MM.1S (cell line): Measurements from ENCODE around the gene XPNPEP1.

Experiments used
- DNase-seq: peaks from one replicate; pipeline ENCODE4 v3.0.0-alpha.2; 2015
- H2AFZ ChIP-seq: fragments of 300-600 bp; sonication (generic); 2 replicates; pipeline ENCODE4 v1.6.0; 2016; ENCODE audit warnings: antibody characterized with exemption, low read length
- H3F3A ChIP-seq: fragments of 300-600 bp; sonication (generic); 2 replicates; pipeline ENCODE4 v1.6.1; 2016; ENCODE audit warnings: mild to moderate bottlenecking, antibody characterized with exemption, low read length, moderate library complexity, mixed read lengths; ENCODE audit not compliant: insufficient read depth
- H3K27ac ChIP-seq: fragments of 300-600 bp; sonication (generic); 2 replicates; pipeline ENCODE4 v1.5.1; 2016; ENCODE audit warnings: mild to moderate bottlenecking, low read length
- H3K27me3 ChIP-seq: fragments of 300-600 bp; sonication (generic); replicated peaks from 2 replicates; pipeline ENCODE4 v1.6.0; 2016; ENCODE audit warnings: low read length; ENCODE audit not compliant: insufficient read depth
- H3K36me3 ChIP-seq: fragments of 300-600 bp; sonication (generic); replicated peaks from 2 replicates; pipeline ENCODE4 v1.6.1; 2016; ENCODE audit warnings: mild to moderate bottlenecking, low read length, mixed read lengths; ENCODE audit not compliant: insufficient read depth
- H3K4me1 ChIP-seq: fragments of 300-600 bp; sonication (generic); 2 replicates; pipeline ENCODE4 v1.6.1; 2016; ENCODE audit warnings: low read length, mixed read lengths
- H3K4me2 ChIP-seq: fragments of 300-600 bp; sonication (generic); 2 replicates; pipeline ENCODE4 v1.6.0; 2016; ENCODE audit warnings: low read depth, low read length
- H3K4me3 ChIP-seq: fragments of 300-600 bp; sonication (generic); 2 replicates; pipeline ENCODE4 v1.5.1; 2016; ENCODE audit warnings: low read length, mixed read lengths
- H3K79me2 ChIP-seq: fragments of 300-600 bp; sonication (generic); 2 replicates; pipeline ENCODE4 v1.6.1; 2016; ENCODE audit warnings: mixed run types, low read length, mixed read lengths
- H3K9ac ChIP-seq: fragments of 300-600 bp; sonication (generic); 2 replicates; pipeline ENCODE4 v1.6.1; 2016; ENCODE audit warnings: low read length, mixed read lengths
- H3K9me2 ChIP-seq: fragments of 300-600 bp; sonication (generic); replicated peaks from 2 replicates; pipeline ENCODE4 v1.6.1; 2016; ENCODE audit warnings: mild to moderate bottlenecking, low read length, mixed read lengths; ENCODE audit not compliant: insufficient read depth
- H3K9me3 ChIP-seq: fragments of 300-600 bp; sonication (generic); replicated peaks from 2 replicates; pipeline ENCODE4 v1.6.1; 2016; ENCODE audit warnings: mild to moderate bottlenecking, low read length, mixed read lengths; ENCODE audit not compliant: insufficient read depth
- H4K20me1 ChIP-seq: fragments of 300-600 bp; sonication (generic); 2 replicates; pipeline ENCODE4 v1.6.1; 2016; ENCODE audit warnings: mild to moderate bottlenecking, low read length, moderate library complexity, mixed read lengths; ENCODE audit not compliant: insufficient read depth
- EZH2 ChIP-seq: fragments of 300-600 bp; sonication (generic); optimal IDR thresholded peaks from 2 replicates; pipeline ENCODE3; 2017; ENCODE audit warnings: low read depth, mild to moderate bottlenecking, antibody characterized with exemption, low read length, mixed read lengths
- EZH2phosphoT487 ChIP-seq: fragments of 300-600 bp; sonication (generic); IDR thresholded peaks from 2 replicates; pipeline ENCODE4 v1.6.1; 2018; ENCODE audit warnings: antibody characterized with exemption, low read length
- TF ChIP-seq, protein P1 (sequence below): fragments of 300-600 bp; sonication (generic); IDR thresholded peaks from 2 replicates; pipeline ENCODE4 v1.5.1; 2016; ENCODE audit warnings: antibody characterized with exemption, low read length, mixed read lengths

The XPNPEP1 gene

GRCh38 chr10:109939315-109939961, 16.1 kb upstream of the XPNPEP1 start:
- H3K4me2 ChIP-seq, result no peak overlapping the region
- TF ChIP-seq EZH2 (no peak), EZH2phosphoT487 (no peak)
- TF ChIP-seq, protein P1, sequence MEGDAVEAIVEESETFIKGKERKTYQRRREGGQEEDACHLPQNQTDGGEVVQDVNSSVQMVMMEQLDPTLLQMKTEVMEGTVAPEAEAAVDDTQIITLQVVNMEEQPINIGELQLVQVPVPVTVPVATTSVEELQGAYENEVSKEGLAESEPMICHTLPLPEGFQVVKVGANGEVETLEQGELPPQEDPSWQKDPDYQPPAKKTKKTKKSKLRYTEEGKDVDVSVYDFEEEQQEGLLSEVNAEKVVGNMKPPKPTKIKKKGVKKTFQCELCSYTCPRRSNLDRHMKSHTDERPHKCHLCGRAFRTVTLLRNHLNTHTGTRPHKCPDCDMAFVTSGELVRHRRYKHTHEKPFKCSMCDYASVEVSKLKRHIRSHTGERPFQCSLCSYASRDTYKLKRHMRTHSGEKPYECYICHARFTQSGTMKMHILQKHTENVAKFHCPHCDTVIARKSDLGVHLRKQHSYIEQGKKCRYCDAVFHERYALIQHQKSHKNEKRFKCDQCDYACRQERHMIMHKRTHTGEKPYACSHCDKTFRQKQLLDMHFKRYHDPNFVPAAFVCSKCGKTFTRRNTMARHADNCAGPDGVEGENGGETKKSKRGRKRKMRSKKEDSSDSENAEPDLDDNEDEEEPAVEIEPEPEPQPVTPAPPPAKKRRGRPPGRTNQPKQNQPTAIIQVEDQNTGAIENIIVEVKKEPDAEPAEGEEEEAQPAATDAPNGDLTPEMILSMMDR, result no peak
- H3K27ac ChIP-seq, result no peak overlapping the region
- no peak overlapping the region for H3K4me3 ChIP-seq
- H3K9me3 ChIP-seq, result no peaks in the 10 kb centered on the region
- no peaks in the 10 kb centered on the region for H3K36me3 ChIP-seq
- no peaks in the 10 kb centered on the region for H3F3A ChIP-seq
- DNase-seq, result no peak
- H3K27me3 ChIP-seq, result no peaks in the 10 kb centered on the region
- H4K20me1 ChIP-seq, result no peaks in the 10 kb centered on the region
- H3K79me2 ChIP-seq, result no peaks in the 10 kb centered on the region
- no peaks in the 10 kb centered on the region for H3K4me1 ChIP-seq
- no peak overlapping the region for H2AFZ ChIP-seq
- no peak overlapping the region for H3K9ac ChIP-seq
- H3K9me2 ChIP-seq, result no peaks in the 10 kb centered on the region

GRCh38 chr10:109937460-109938065, 14.3 kb upstream of the XPNPEP1 start:
- Histone ChIP-seq H3K9ac (no peak overlapping the region), H3K27me3 (no peaks in the 10 kb centered on the region), H3K9me3 (no peaks in the 10 kb centered on the region), H3K9me2 (no peaks in the 10 kb centered on the region), H4K20me1 (no peaks in the 10 kb centered on the region), H3F3A (no peaks in the 10 kb centered on the region), H3K27ac (no peak overlapping the region), H2AFZ (no peak overlapping the region), H3K4me3 (no peak overlapping the region), H3K36me3 (no peaks in the 10 kb centered on the region), H3K79me2 (no peaks in the 10 kb centered on the region), H3K4me2 (no peak overlapping the region), H3K4me1 (0 out of 2 replicates have a peak, but pooled peaks cover 3% of the 10 kb centered on the region)
- DNase-seq, result no peak
- TF ChIP-seq, protein P1, result no peak
- TF ChIP-seq EZH2 (no peak), EZH2phosphoT487 (no peak)

DNA sequence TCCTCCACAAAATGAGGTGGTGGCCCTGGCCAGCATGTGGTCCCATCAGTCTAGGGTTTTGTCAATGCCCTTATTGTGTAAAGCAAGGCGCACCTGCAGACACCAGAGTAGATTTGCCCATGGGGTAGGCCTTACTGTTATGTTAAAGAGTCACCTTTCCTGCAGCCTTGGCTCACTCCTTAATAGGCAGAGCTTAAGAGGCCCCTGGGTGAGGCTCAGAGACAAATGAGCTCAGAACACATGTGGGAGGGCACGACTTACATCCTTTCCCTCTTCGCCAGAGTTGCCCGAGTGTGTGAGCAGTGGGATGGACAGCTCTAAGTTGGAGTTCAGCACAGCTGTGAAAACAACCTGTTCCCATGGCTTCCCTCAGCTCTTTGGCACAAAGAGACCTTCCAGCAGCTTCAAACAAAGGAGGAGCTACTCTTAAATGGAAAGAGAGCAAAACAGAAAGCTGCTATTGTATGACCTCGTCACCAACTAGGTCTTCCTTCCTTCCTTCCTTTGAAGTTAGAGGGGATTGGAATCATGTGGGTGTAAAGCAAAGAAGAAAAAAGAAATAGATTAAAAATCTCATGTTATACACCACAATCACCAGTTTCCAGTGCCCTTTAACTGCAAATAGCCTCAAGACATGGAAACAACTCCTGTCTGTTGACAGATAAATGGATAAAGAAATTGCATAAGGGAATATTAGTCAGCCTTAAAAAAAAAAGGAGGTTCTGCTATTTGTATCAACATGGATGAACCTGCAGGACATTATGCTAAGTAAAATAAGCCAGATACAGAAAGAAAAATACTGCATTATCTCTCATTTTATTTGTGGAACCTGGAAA, 11.9 kb upstream of the XPNPEP1 start:
- Histone ChIP-seq H3K9me2 (no peaks in the 10 kb centered on the region), H3K27ac (no peak overlapping the region), H4K20me1 (no peaks in the 10 kb centered on the region), H3K36me3 (no peaks in the 10 kb centered on the region), H3K9ac (no peak overlapping the region), H3K27me3 (no peaks in the 10 kb centered on the region), H3K4me3 (no peak overlapping the region), H3K4me1 (0 out of 2 replicates have a peak, but pooled peaks cover 3% of the 10 kb centered on the region), H3K9me3 (no peaks in the 10 kb centered on the region), H2AFZ (no peak overlapping the region), H3K79me2 (no peaks in the 10 kb centered on the region), H3K4me2 (no peak overlapping the region), H3F3A (no peaks in the 10 kb centered on the region)
- TF ChIP-seq EZH2phosphoT487, result no peak
- no peak for TF ChIP-seq EZH2
- TF ChIP-seq, protein P1, result no peak
- no peak for DNase-seq
